Activated naive CD8-positive, alpha-beta T cell treated with anti-CD3 and anti-CD28 coated beads, Interleukin-2, amount 50 U/mL, for 24 hours (primary cell): ENCODE data around the gene SLC34A1.

ENCODE experiments used
- ATAC-seq: fragments of 150-1000 bp; cut with Tn5 transposase; one replicate; pipeline ENCODE4 v1.10.0; 2021
- DNase-seq: peaks from one replicate; pipeline ENCODE4 v3.0.0; 2021
- H3K27ac Mint-ChIP-seq: one replicate; pipeline ENCODE4 v1.8.0; 2021; ENCODE audit warnings: mild to moderate bottlenecking, mixed read lengths
- H3K27me3 Mint-ChIP-seq: one replicate; pipeline ENCODE4 v1.8.0; 2021; ENCODE audit warnings: mixed read lengths
- H3K36me3 Mint-ChIP-seq: one replicate; pipeline ENCODE4 v1.8.0; 2021; ENCODE audit warnings: low read depth, mixed read lengths
- H3K4me1 Mint-ChIP-seq: one replicate; pipeline ENCODE4 v1.8.0; 2021; ENCODE audit warnings: mixed read lengths
- H3K4me3 Mint-ChIP-seq: one replicate; pipeline ENCODE4 v1.8.0; 2021; ENCODE audit warnings: mild to moderate bottlenecking, moderate library complexity, mixed read lengths
- H3K9me3 Mint-ChIP-seq: one replicate; pipeline ENCODE4 v1.8.0; 2021; ENCODE audit warnings: mixed read lengths

The SLC34A1 gene

GRCh38 chr5:177430972-177431316 is 46.7 kb downstream of the SLC34A1 start:
- Mint-ChIP-seq H3K36me3 (peaks cover 46% of the 10 kb centered on the region), H3K27ac (peak overlapping the region; percentile 87), H3K27me3 (peaks cover 3% of the 10 kb centered on the region), H3K4me1 (peaks cover 85% of the 10 kb centered on the region), H3K9me3 (no peaks in the 10 kb centered on the region), H3K4me3 (peak overlapping the region; percentile 91)
- ATAC-seq (no peak), DNase-seq (no peak)

GRCh38 chr5:177431317-177432142 is 47.3 kb downstream of the SLC34A1 start:
- DNase-seq (peak; percentile 80), ATAC-seq (peak; percentile 56)
- Mint-ChIP-seq H3K27me3 (no peaks in the 10 kb centered on the region), H3K4me1 (peaks cover 83% of the 10 kb centered on the region), H3K9me3 (no peaks in the 10 kb centered on the region), H3K4me3 (peak overlapping the region; percentile 91), H3K36me3 (peaks cover 47% of the 10 kb centered on the region), H3K27ac (peak overlapping the region; percentile 87)

- Mint-ChIP-seq H3K4me1 (peaks cover 88% of the 10 kb centered on the region), H3K9me3 (no peaks in the 10 kb centered on the region), H3K27me3 (no peaks in the 10 kb centered on the region), H3K36me3 (peaks cover 51% of the 10 kb centered on the region), H3K27ac (peak overlapping the region; percentile 87), H3K4me3 (peak overlapping the region; percentile 91)
- ATAC-seq (peak; percentile 3), DNase-seq (peak; percentile 71)
Observed at GRCh38 chr5:177432143-177432838, 48.1 kb downstream of the SLC34A1 start.

- H3K36me3 Mint-ChIP-seq: peaks cover 51% of the 10 kb centered on the region
- peaks cover 88% of the 10 kb centered on the region for H3K4me1 Mint-ChIP-seq
Observed at GRCh38 chr5:177432839-177433657, 48.8 kb downstream of the SLC34A1 start.

GRCh38 chr5:177433658-177434217 is 49.5 kb downstream of the SLC34A1 start:
- Mint-ChIP-seq H3K4me3 (peak overlapping the region; percentile 58), H3K27ac (peak overlapping the region; percentile 87), H3K27me3 (no peaks in the 10 kb centered on the region), H3K9me3 (no peaks in the 10 kb centered on the region), H3K4me1 (peaks cover 86% of the 10 kb centered on the region), H3K36me3 (peaks cover 56% of the 10 kb centered on the region)
- ATAC-seq: no peak
- DNase-seq: no peak

More at GRCh38 chr5:177432839-177433657, 48.8 kb downstream of the SLC34A1 start:
- DNase-seq (no peak), ATAC-seq (no peak)
- no peaks in the 10 kb centered on the region for H3K27me3 Mint-ChIP-seq
- peak overlapping the region; percentile 91 for H3K4me3 Mint-ChIP-seq
- H3K9me3 Mint-ChIP-seq: no peaks in the 10 kb centered on the region
- peak overlapping the region; percentile 60 for H3K27ac Mint-ChIP-seq

GRCh38 chr5:177434437-177434836 is 50.2 kb downstream of the SLC34A1 start:
- Mint-ChIP-seq H3K9me3 (no peaks in the 10 kb centered on the region), H3K36me3 (peaks cover 56% of the 10 kb centered on the region), H3K27me3 (no peaks in the 10 kb centered on the region), H3K4me1 (peaks cover 85% of the 10 kb centered on the region), H3K27ac (peak overlapping the region; percentile 87), H3K4me3 (peak overlapping the region; percentile 58)
- ATAC-seq: peak; percentile 67
- peak; percentile 63 for DNase-seq

- Mint-ChIP-seq H3K27me3 (no peaks in the 10 kb centered on the region), H3K27ac (peak overlapping the region; percentile 87), H3K4me1 (peaks cover 85% of the 10 kb centered on the region), H3K4me3 (no peak overlapping the region), H3K9me3 (no peaks in the 10 kb centered on the region), H3K36me3 (peaks cover 57% of the 10 kb centered on the region)
- ATAC-seq (no peak), DNase-seq (no peak)
Observed at GRCh38 chr5:177434942-177435738, 50.9 kb downstream of the SLC34A1 start.

- H3K4me3 Mint-ChIP-seq: no peak overlapping the region
- no peak for ATAC-seq
- H3K27ac Mint-ChIP-seq: no peak overlapping the region
- DNase-seq: no peak
- H3K9me3 Mint-ChIP-seq: no peaks in the 10 kb centered on the region
- H3K27me3 Mint-ChIP-seq: no peaks in the 10 kb centered on the region
- H3K36me3 Mint-ChIP-seq: peaks cover 52% of the 10 kb centered on the region
- peaks cover 82% of the 10 kb centered on the region for H3K4me1 Mint-ChIP-seq
Observed at GRCh38 chr5:177435847-177436536, 51.8 kb downstream of the SLC34A1 start.

- Mint-ChIP-seq H3K4me1 (peaks cover 71% of the 10 kb centered on the region), H3K27ac (peak overlapping the region; percentile 42)
Observed at GRCh38 chr5:177437623-177438022, 53.4 kb downstream of the SLC34A1 start.

GRCh38 chr5:177438468-177438867 is 54.2 kb downstream of the SLC34A1 start:
- no peak overlapping the region for H3K4me3 Mint-ChIP-seq
- no peaks in the 10 kb centered on the region for H3K27me3 Mint-ChIP-seq
- ATAC-seq (no peak), DNase-seq (no peak)
- H3K27ac Mint-ChIP-seq: peak overlapping the region; percentile 32
- peaks cover 46% of the 10 kb centered on the region for H3K36me3 Mint-ChIP-seq
- H3K4me1 Mint-ChIP-seq: peaks cover 66% of the 10 kb centered on the region
- H3K9me3 Mint-ChIP-seq: no peaks in the 10 kb centered on the region

More at GRCh38 chr5:177437623-177438022, 53.4 kb downstream of the SLC34A1 start:
- H3K36me3 Mint-ChIP-seq: peaks cover 48% of the 10 kb centered on the region
- ATAC-seq (no peak), DNase-seq (no peak)
- no peaks in the 10 kb centered on the region for H3K9me3 Mint-ChIP-seq
- H3K27me3 Mint-ChIP-seq: no peaks in the 10 kb centered on the region
- no peak overlapping the region for H3K4me3 Mint-ChIP-seq

- H3K27me3 Mint-ChIP-seq: no peaks in the 10 kb centered on the region
- DNase-seq (no peak), ATAC-seq (no peak)
- peaks cover 41% of the 10 kb centered on the region for H3K36me3 Mint-ChIP-seq
- peak overlapping the region; percentile 48 for H3K27ac Mint-ChIP-seq
- peaks cover 68% of the 10 kb centered on the region for H3K4me1 Mint-ChIP-seq
- no peaks in the 10 kb centered on the region for H3K9me3 Mint-ChIP-seq
- no peak overlapping the region for H3K4me3 Mint-ChIP-seq
Observed at GRCh38 chr5:177439518-177440053, 55.4 kb downstream of the SLC34A1 start.

GRCh38 chr5:177440211-177440989 is 56.2 kb downstream of the SLC34A1 start:
- ATAC-seq (peak; percentile 75), DNase-seq (peak; percentile 47)
- H3K27me3 Mint-ChIP-seq: no peaks in the 10 kb centered on the region
- H3K4me3 Mint-ChIP-seq: no peak overlapping the region
- peaks cover 69% of the 10 kb centered on the region for H3K4me1 Mint-ChIP-seq
- H3K36me3 Mint-ChIP-seq: peaks cover 40% of the 10 kb centered on the region
- no peaks in the 10 kb centered on the region for H3K9me3 Mint-ChIP-seq
- peak overlapping the region; percentile 48 for H3K27ac Mint-ChIP-seq
